ENCODE results near the gene SOX9.

SOX9 gene

GRCh38 chr17:72152387-72152929 is 31.6 kb downstream of the SOX9 start:
- H3K36me3 ChIP-seq (ENCODE audit: insufficient read depth, low read length): no peaks in the 10 kb centered on the region
- no peak overlapping the region for H3K4me3 ChIP-seq
- no peak overlapping the region for H3K9ac ChIP-seq (ENCODE audit: insufficient read length)
- H3K9me3 ChIP-seq (ENCODE audit: low read depth, low read length): no peaks in the 10 kb centered on the region
- TF ChIP-seq POLR2AphosphoS5 (IDR thresholded peaks at IDR 0.05; ENCODE audit: borderline replicate concordance, low read depth, low read length) (no peak), FOXP2 (optimal IDR thresholded peaks at IDR 0.05; ENCODE audit: control extremely low read depth, extremely low read length, insufficient read depth) (no peak), EZH2 (IDR thresholded peaks at IDR 0.05) (no peak)
- no peak overlapping the region for H3K27ac ChIP-seq
- no peak for DNase-seq (ENCODE audit: low read depth, low spot score)

GRCh38 chr17:72158895-72159885 is 38.4 kb downstream of the SOX9 start:
- Histone ChIP-seq H3K9ac (ENCODE audit: insufficient read length) (no peak overlapping the region), H3K9me3 (ENCODE audit: low read depth, low read length) (no peaks in the 10 kb centered on the region), H3K27ac (no peak overlapping the region), H3K36me3 (ENCODE audit: insufficient read depth, low read length) (no peaks in the 10 kb centered on the region), H3K4me3 (no peak overlapping the region)
- TF ChIP-seq EZH2 (IDR thresholded peaks at IDR 0.05) (no peak), FOXP2 (optimal IDR thresholded peaks at IDR 0.05; ENCODE audit: control extremely low read depth, extremely low read length, insufficient read depth) (no peak), POLR2AphosphoS5 (IDR thresholded peaks at IDR 0.05; ENCODE audit: borderline replicate concordance, low read depth, low read length) (no peak)
- DNase-seq (ENCODE audit: low read depth, low spot score): no peak

- H3K27ac ChIP-seq: no peak overlapping the region
- no peaks in the 10 kb centered on the region for H3K9me3 ChIP-seq (ENCODE audit: low read depth, low read length)
- H3K36me3 ChIP-seq (ENCODE audit: insufficient read depth, low read length): no peaks in the 10 kb centered on the region
- no peak overlapping the region for H3K9ac ChIP-seq (ENCODE audit: insufficient read length)
- DNase-seq (ENCODE audit: low read depth, low spot score): no peak
- no peak for TF ChIP-seq FOXP2 (optimal IDR thresholded peaks at IDR 0.05; ENCODE audit: control extremely low read depth, extremely low read length, insufficient read depth)
- no peak for TF ChIP-seq POLR2AphosphoS5 (IDR thresholded peaks at IDR 0.05; ENCODE audit: borderline replicate concordance, low read depth, low read length)
- no peak for TF ChIP-seq EZH2 (IDR thresholded peaks at IDR 0.05)
- H3K4me3 ChIP-seq: no peak overlapping the region
Measured at GRCh38 chr17:72162569-72162968, 41.7 kb downstream of the SOX9 start.

GRCh38 chr17:72163474-72163873 is 42.7 kb downstream of the SOX9 start:
- Histone ChIP-seq H3K27ac (no peak overlapping the region), H3K9me3 (ENCODE audit: low read depth, low read length) (no peaks in the 10 kb centered on the region), H3K4me3 (no peak overlapping the region), H3K36me3 (ENCODE audit: insufficient read depth, low read length) (no peaks in the 10 kb centered on the region), H3K9ac (ENCODE audit: insufficient read length) (no peak overlapping the region)
- TF ChIP-seq FOXP2 (optimal IDR thresholded peaks at IDR 0.05; ENCODE audit: control extremely low read depth, extremely low read length, insufficient read depth): no peak
- no peak for TF ChIP-seq POLR2AphosphoS5 (IDR thresholded peaks at IDR 0.05; ENCODE audit: borderline replicate concordance, low read depth, low read length)
- DNase-seq (ENCODE audit: low read depth, low spot score): no peak

- no peaks in the 10 kb centered on the region for H3K9me3 ChIP-seq (ENCODE audit: low read depth, low read length)
- no peak overlapping the region for H3K9ac ChIP-seq (ENCODE audit: insufficient read length)
- H3K4me3 ChIP-seq: no peak overlapping the region
- DNase-seq (ENCODE audit: low read depth, low spot score): no peak
- H3K36me3 ChIP-seq (ENCODE audit: insufficient read depth, low read length): no peaks in the 10 kb centered on the region
- no peak overlapping the region for H3K27ac ChIP-seq
- TF ChIP-seq EZH2 (IDR thresholded peaks at IDR 0.05): no peak
- TF ChIP-seq FOXP2 (optimal IDR thresholded peaks at IDR 0.05; ENCODE audit: control extremely low read depth, extremely low read length, insufficient read depth): no peak
- TF ChIP-seq POLR2AphosphoS5 (IDR thresholded peaks at IDR 0.05; ENCODE audit: borderline replicate concordance, low read depth, low read length): no peak
Measured at GRCh38 chr17:72164158-72164739, 43.4 kb downstream of the SOX9 start.

GRCh38 chr17:72165192-72165866 is 44.5 kb downstream of the SOX9 start:
- Histone ChIP-seq H3K27ac (no peak overlapping the region), H3K4me3 (no peak overlapping the region), H3K9me3 (ENCODE audit: low read depth, low read length) (no peaks in the 10 kb centered on the region), H3K36me3 (ENCODE audit: insufficient read depth, low read length) (no peaks in the 10 kb centered on the region), H3K9ac (ENCODE audit: insufficient read length) (no peak overlapping the region)
- no peak for DNase-seq (ENCODE audit: low read depth, low spot score)
- TF ChIP-seq EZH2 (IDR thresholded peaks at IDR 0.05) (no peak), POLR2AphosphoS5 (IDR thresholded peaks at IDR 0.05; ENCODE audit: borderline replicate concordance, low read depth, low read length) (no peak), FOXP2 (optimal IDR thresholded peaks at IDR 0.05; ENCODE audit: control extremely low read depth, extremely low read length, insufficient read depth) (no peak)

GRCh38 chr17:72165867-72166439 is 45.1 kb downstream of the SOX9 start:
- TF ChIP-seq POLR2AphosphoS5 (IDR thresholded peaks at IDR 0.05; ENCODE audit: borderline replicate concordance, low read depth, low read length): no peak
- TF ChIP-seq EZH2 (IDR thresholded peaks at IDR 0.05): no peak
- no peak for TF ChIP-seq FOXP2 (optimal IDR thresholded peaks at IDR 0.05; ENCODE audit: control extremely low read depth, extremely low read length, insufficient read depth)
- no peak overlapping the region for H3K9ac ChIP-seq (ENCODE audit: insufficient read length)
- no peaks in the 10 kb centered on the region for H3K9me3 ChIP-seq (ENCODE audit: low read depth, low read length)
- H3K36me3 ChIP-seq (ENCODE audit: insufficient read depth, low read length): no peaks in the 10 kb centered on the region
- H3K27ac ChIP-seq: no peak overlapping the region
- H3K4me3 ChIP-seq: no peak overlapping the region
- no peak for DNase-seq (ENCODE audit: low read depth, low spot score)

Measured in SK-N-MC (cell line).